H1 (cell line): ENCODE data around the gene FBXO7. TPM values are rescaled to one million over a fixed set of nuclear protein-coding genes. Genes with fewer than 3 reads are reported as not detected.

Experiments
- CHD2 ChIP-seq: IDR thresholded peaks from 2 replicates; pipeline ENCODE4 v1.6.1; 2012; ENCODE audit warnings: low read length, improper control_type of control experiment
- CTBP2 ChIP-seq: IDR thresholded peaks from 2 replicates; pipeline ENCODE4 v1.7.0; 2011; ENCODE audit warnings: borderline replicate concordance, mild to moderate bottlenecking, moderate library complexity, mixed read lengths, low read length; ENCODE audit not compliant: insufficient read depth, insufficient read length
- SAP30 ChIP-seq: fragments of 300-600 bp; sonication (generic); IDR thresholded peaks from 2 replicates; pipeline ENCODE4 v1.7.1; 2012; ENCODE audit warnings: low read length, moderate library complexity, mild to moderate bottlenecking, inconsistent platforms; ENCODE audit not compliant: insufficient read depth, insufficient replicate concordance
- polyA plus RNA-seq, 7 experiments: library from polyadenylated mRNA; depleted of rRNA in 3 of 7; stranded (reverse) in 5 of 7; unstranded in 2 of 7; fragments of >200 nt in 5 of 7; fragments of 200-250 nt in 2 of 7; gene quantifications; 1 replicate in 5 of 7; 2 replicates in 1 of 7; 4 replicates in 1 of 7; pipeline versions ENCODE4 v1.2.1 to v1.2.3, GENCODE V29; 2011 to 2013; ENCODE audit warnings: missing spikeins in 2 of 7, mixed read lengths in 2 of 7
- total RNA-seq: library from RNA; stranded (reverse); fragmentation: NEBNext Ultra II Directional; extraction: Animal tissue kit (Norgen Biotek cat#: 25700); gene quantifications from 2 replicates; pipeline ENCODE4 v1.2.1, GENCODE V29; 2021

The FBXO7 gene
- total and polyA plus RNA-seq, 2 of the 8 experiments (the other 6 are each of a cell fraction or from before 2014, with no cell fraction given) = 62.7 to 76.1 TPM

- no peak for TF ChIP-seq CHD2
- no peak for TF ChIP-seq SAP30
- no peak for TF ChIP-seq CTBP2
Observed at GRCh38 chr22:32476281-32477195, 1.9 kb downstream of the FBXO7 start (continued).
